ENCODE data around the gene DCDC2C. TPM values are rescaled to one million over a fixed set of nuclear protein-coding genes. Genes with fewer than 3 reads are reported as not detected.
A peak's percentile ranks its signal among the peaks of the same experiment; 100 is the strongest.
"Not testable (repeated sequence)": the region's sequence is repeated elsewhere in the genome, so short reads cannot be mapped to it uniquely, and the experiment has no call there.

DCDC2C gene
- total RNA-seq, 1 donor from 2014 or later, result not detected

DNA sequence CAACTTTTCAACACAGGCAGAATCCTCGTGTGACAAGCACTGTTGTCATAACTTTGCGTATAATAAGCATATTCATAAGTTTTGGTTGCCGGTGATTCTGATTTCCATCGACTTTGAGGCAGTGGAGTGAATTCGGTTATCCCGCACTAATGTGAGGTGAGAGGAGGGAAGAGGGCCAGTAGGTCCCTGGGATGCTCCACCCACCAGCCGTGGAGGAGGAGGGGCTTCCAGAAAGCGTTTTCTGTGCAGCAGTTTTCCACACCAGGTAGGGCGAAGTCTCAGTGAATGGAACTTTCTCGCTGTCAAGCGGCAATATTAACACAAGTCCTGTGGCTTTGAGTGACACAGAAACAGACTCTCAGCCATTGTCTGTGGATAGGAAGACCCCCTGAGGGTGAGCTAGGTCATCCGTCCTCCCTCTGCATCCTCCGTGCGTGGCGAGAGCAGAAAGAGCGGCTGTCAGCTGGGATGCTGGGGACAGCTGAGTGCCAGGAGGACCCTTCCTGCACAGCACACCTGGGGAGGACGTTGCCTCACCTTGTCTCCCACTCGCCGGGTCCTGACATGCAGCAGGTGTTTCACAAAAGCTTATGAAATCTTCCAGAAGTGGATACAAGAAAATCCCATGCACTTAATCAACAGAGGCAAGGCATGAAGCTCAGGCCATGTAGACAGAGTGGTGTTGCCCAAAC is 67.5 kb downstream of the DCDC2C start:
- DNase-seq (ENCODE audit: low read depth in 2 of 2), result no peak

DNA sequence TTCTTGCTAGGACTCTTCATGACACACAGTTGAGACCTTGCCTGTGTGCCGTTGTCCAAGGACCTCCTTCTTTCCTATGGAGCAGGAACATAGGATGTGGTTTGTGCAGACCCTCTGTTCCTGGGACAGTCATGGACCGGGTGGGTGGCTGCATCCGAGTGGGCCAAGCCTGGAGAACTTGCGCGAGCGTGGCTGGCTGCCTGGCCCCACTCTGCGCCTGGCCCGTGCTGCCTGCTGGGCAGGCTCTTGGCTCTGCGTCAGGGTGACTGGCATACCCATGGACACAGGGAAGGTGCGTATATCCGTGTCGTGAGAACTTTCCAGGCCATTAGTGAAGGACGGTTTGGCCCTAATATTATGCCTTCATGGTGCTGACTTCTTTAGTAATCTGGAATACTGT is 68.2 kb downstream of the DCDC2C start:
- no peak for DNase-seq (ENCODE audit: low read depth in 2 of 2)

DNA sequence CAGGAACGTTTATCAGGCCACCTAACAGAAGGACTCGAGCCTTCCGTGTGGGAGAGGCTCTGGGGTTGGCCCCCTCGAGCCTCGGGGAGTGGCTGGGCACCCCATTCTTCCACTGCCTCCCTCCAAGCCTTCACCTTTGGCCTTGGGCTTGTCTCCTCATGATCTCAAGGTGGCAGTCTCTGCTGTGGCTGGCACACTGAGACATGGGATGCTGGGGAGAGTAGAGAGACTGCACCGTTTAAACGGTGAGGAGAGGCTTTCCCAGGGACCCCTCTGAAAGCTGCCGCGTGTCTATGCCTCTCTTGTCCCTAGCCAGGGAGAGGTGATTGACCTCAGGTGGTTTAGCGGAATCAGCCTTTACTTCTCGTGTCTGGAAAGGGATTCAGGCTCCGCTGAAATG is 71.0 kb downstream of the DCDC2C start:
- DNase-seq (ENCODE audit: low read depth in 2 of 2), result no peak

DNA sequence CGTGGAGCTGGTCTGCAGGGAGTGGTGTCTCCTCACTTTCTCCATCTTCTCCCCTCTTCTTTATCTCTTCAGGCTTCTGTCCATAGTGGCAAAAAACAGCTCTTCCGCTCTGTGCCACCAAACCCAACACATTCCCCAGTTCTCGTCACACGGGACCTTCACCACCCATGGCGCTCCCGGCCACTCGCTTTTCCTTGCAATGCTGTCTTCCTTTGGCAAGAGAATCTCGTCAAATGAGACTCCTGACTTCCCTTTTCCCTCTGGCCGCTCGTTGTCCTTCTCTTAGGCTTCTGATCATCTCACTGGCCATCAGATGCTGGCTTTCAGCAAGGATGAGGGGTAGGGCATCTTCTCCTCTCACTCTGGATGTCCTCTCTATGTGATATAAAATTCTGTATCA is 72.9 kb downstream of the DCDC2C start:
- no peak for DNase-seq (ENCODE audit: low read depth in 2 of 2)

DNA sequence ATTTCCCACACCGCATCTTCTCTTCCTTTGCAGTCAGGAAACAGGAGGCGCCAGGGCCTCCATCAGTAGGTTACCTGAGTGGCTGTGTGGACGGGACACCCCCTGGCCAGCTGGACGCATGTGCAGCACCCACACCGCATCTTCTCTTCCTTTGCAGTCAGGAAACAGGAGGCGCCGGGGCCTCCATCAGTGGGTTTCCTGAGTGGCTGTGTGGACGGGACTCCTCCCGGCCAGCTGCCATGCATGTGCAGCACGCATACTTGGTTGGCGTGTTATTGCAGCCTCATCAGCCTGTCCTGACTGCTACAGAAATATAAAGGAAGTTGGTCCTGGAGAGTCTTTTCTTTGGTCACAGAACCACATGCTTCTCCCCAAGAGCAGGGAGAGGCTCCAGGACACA is 74.6 kb downstream of the DCDC2C start:
- no peak for DNase-seq (ENCODE audit: low read depth in 2 of 2)

DNA sequence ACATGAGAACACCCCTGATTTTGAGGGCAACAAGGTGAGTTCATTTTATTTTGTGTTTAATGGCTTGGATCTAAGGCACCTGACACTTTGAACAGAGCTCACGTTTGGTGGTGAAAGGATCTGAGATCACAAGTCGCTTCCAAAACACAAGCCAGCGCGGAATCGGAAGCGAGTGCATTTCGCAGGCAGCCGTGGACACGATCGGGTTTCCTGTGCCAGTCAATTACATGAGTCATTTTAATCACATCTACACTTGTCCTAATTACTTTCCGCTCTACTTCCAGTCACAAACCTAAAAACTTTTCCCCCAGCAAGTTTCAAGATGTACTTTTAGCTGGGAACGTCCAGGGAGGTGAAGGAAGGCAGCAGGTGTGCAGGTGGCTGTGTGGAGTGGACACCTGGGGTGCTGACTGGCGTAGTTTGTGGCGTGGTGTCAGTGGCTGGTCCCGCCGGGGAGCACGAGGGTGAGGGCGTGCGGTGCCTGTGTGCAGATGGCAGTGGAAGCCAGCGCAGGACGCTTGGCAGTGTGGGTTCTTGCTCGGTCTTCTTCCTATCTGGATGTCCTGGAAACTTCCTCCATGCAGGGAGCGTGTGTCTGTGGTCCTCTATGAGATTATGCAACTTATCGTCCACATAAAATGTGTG is 75.6 kb downstream of the DCDC2C start:
- DNase-seq (ENCODE audit: low read depth in 2 of 2), result no peak

DNA sequence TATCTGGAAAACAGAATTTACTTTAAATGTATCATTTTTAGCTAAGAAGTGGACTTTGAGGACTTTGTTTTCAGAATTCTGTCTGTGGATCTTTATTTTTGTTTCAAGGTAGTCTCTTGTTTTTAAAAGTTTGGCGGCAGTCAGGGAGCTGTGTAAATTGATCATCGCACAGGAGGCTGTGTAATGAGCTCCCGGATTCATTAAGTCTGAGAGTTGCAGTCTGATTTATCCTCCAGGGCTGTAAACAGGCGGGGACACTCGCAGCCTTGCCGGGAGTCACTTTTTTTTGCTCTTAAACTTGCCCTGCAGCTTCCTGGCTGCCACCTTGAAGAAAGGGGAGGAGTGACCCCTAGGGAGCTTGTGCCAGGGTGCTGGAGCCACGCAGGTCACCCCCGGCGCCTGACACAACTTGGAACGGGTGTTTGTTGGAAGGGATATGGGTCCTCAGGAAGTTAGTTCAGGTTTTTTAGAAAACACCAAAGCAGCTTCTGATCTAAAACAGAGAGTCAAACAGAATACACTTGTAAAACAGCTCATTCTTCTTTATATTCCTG is 76.2 kb downstream of the DCDC2C start:
- DNase-seq (ENCODE audit: low read depth in 2 of 2), result no peak

DNA sequence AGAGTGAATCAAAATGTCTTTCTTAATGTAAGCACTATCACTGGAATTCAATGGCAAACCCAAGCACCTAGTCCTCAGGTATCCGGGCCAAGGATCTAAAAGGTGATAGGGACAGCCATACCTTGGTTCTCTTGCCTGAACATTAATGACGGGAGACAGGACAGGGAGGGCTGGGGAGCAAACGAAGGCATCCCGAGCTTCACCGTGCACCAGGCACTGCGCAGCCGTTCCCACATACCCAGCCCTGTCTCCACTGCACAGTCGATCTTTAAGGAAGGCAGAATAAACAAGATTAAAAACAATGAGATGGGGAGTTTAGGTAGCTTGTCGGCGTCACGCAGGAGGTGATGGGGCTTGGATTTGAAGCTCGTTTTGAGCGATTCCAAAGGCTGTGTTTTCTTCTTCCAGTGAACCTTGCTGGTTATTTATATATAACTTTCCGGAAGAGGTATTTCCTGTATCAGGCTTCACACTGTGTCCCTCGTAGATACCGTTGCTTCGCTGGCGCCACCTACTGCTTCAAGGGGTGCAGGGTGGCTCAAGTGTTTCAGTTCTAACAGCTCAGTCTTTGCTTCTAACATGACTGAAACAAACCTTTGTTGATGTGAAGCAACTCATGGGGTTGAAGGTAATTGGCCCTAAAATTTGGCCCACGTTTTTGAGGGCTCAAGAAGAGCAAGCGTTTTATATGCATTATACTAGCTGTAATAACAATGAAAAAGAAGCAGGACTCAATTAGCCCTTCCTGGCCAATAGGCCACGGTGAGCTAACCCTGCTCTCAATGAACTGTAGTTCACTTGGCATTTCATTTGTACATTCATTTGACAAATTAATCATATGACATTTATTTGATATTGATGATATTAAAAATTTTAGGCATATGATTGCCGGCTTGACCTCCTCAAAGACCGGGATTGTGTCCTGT is 77.4 kb downstream of the DCDC2C start:
- DNase-seq (ENCODE audit: low read depth in 2 of 2), result peak; percentile 55 to 79

DNA sequence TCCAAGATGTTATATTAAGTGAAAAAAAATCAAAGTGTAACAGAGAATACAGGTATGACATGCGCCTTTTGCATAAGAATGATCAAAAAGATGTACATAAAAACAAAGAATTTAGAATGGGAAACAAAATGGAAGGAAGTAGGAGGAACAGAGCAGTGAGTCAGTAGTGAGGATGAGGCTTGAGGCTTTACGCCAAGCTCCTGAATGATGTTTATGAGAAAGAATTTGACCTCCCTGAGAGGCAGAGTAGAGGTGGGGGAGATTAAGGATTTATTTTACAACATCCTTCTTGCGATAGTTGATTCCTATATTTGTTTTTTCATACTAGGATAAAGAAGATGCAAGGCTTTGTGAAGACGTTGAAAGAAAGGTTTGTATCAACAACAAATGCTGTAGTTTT is 81.4 kb downstream of the DCDC2C start:
- peak in 1 of 2 donors; percentile 46 for DNase-seq (ENCODE audit: low read depth in 2 of 2)

DNA sequence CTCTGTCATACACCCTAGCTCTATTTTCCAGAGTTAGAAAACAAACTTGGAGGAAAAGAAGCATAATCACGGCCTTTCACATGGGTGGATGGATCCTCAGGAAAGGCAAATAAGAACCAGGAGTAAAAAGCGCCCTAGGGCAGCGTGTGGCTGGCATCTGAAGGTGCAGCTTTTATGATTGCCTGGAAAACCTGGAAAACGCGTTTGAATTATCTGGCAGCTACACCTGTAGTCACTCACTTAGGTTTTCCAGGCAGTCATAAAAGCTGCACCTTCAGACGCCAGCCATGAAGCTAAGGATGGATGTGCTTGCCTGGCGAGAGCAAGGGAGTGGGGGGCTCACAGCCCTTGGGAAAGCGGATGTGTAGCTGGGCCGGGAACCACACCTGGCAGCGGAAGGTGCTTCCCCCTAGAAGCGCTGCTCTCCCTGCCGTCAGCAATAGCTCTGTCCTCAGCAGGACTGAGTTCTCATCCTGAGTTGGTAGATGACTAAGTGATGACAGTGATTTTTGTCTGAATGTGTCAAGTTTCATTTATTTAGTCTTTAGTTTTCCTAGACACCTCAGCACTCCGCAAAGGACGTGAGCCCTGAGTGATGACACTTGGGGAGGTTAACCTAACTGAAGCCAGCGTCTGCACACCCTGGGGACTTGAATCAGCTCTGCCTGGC is 82.0 kb downstream of the DCDC2C start:
- DNase-seq (ENCODE audit: low read depth in 2 of 2), result peak in 1 of 2 donors; percentile 32

DNA sequence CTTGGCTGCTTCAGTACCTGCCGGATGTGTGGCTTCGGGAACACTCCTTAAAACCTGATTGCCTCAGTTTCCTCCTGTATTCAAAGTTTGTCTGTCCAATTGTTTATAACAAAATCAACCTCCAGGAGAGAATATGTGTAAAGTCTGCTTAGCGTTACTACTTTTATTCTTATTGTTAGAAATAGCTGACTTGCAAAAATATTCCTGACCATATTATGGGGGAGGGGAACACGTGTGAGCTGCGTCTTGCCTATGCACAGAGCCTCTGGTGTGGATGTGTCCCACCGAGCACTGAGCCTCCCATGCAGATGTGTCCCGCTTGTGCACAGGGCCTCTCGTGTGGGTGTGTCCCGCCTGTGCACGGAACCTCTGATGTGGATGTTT is 82.5 kb downstream of the DCDC2C start:
- DNase-seq (ENCODE audit: low read depth in 2 of 2), result no peak

DNA sequence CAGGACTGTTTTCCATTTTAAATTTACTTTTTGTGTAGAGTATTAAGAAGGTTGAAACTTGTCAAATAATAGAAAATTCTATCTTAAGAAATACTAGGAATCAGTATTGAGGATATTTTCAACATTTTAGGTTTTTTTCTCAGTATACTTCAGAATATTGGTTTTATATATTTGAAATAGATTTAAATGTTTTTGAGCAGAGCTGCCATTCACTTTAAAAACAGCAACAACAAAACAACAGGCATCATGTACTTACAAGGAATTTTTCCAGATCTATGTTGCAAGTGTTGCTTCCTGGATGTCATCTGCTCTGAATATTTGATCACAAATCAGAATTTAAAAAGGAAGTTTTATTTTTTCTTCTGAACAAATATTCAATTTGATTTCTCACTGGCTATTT is 84.4 kb downstream of the DCDC2C start:
- no peak for DNase-seq (ENCODE audit: low read depth in 2 of 2)

DNA sequence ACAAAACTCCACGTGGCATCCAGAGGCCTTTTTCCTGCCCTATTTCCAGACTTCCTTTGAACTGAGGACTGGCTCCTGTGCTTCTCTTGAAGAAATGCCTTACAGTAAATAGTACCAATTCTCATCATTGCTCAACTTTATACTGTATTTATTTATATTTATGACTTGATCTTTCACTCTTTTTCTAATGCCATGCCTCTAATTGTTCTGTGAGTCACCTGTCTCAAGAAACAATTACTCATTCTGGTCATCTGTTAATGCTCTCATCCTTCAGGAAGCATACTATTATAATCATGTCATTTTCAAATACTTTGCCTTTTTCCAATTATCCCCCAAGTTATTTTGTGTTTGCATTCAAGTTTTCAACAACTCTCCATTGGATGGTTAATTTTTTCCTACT is 85.9 kb downstream of the DCDC2C start:
- no peak for DNase-seq (ENCODE audit: low read depth in 2 of 2)

DNA sequence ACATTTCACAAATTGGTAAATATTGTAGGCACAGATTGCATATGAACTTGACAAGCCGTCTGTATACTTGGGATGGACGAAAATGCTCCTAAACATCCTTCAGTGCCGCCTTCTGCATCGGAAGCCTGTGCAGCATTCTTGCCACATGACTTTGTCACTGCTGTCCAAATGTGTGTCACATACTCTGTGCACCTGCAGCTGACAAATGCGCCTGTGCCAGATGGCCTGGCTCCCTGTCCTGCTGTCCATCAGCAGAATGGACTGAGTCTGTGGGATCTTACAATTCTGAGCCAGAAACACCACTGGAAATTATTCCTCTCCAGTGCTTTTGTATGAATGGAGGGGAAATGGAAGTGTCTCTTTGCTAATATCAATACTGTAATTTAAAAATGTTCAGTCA is 89.9 kb downstream of the DCDC2C start:
- DNase-seq (ENCODE audit: low read depth in 2 of 2), result no peak

DNA sequence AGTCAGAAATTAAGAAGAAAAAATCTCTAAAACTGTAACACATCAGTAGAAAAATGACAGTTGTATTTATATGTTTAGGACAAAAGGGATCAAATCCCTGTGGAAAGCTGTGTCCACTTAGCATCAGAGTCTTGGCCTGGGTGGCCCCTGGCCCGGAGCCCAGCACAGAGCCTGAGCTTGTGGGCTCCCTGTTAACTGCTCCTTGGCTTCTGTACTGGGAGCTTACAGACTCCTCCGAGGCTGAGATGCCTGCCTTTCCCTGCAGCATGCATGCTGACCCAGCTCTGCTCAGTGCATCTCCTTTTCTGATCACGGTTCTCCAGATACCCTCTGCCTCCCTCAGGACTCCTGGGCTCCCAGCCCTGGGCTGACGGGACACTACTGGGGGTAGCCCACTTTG is 98.1 kb downstream of the DCDC2C start:
- no peak for DNase-seq (ENCODE audit: low read depth in 2 of 2)

DNA sequence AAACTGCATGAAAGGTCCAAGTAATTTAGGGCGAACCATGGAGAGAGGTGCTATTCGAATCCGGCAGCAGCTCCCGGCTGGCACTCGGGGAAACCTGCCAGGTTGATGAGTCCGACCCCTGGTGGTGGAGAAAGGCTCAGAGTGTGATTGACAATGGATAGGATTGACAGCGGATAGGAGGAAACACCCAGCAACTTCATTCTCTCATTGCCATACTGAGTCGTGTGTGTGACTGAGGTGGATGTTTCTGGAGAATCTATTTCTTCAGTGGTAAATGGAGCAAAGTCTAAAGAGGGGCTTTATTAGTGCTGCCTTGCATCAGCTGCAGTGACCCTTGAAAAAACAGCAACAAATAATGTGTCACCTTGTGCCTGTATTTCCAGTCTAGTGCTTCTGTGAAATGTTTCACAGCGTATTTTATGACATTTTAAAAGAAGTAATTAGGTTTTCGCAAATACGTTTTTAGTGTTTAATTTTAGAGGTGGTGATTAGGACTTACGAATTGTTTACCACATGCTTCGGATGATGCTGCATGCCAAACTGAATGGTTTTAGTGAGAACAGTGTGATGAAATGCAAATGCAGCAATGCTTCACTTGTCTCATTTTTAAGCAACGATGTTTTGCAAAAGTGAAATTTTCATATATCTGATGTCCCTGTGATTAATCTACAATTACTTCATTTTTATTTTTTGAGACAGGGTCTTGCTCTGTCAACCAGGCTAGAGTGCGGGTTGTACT is 102.0 kb downstream of the DCDC2C start:
- peak; percentile 9 to 27 for DNase-seq (ENCODE audit: low read depth in 2 of 2)

DNA sequence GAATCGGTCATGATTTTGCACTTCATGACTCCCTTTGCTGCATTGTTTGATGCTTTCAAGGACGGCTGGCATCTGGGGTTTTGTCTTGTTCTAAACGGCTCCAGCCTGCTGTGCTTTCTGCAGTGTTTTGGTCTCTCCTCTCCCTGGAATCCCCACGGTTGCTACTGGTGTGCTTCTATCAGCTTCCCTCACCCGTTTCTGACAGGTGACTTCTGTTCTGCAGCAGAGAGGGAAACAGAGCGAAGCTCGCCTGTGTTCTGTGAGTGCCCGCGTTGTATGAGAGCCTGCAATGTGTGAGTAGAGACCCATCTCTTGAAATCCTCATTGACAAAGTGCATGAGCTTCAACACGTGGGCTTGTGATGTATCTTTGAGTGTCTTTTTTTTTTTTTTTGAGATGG is 102.8 kb downstream of the DCDC2C start:
- DNase-seq (ENCODE audit: low read depth in 2 of 2), result no peak

DNA sequence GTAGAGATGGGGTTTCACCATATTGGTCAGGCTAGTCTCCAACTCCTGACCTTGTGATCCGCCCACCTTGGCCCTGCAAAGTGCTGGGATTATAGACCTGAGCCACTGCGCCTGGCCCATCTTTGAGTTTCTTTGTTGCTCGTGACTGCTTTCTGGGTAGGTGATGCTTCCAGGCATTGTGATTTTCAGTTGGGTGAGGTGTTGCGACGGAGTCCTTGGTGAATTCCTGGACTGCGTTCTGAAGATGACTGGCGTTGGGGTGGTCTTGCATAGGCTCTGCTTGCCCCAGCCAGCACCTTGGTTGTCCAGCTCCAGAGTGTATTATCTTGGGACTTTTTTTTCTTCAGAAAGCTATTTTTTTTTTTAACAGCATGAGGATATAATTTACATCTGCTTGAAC is 103.4 kb downstream of the DCDC2C start:
- no peak for DNase-seq (ENCODE audit: low read depth in 2 of 2)

DNA sequence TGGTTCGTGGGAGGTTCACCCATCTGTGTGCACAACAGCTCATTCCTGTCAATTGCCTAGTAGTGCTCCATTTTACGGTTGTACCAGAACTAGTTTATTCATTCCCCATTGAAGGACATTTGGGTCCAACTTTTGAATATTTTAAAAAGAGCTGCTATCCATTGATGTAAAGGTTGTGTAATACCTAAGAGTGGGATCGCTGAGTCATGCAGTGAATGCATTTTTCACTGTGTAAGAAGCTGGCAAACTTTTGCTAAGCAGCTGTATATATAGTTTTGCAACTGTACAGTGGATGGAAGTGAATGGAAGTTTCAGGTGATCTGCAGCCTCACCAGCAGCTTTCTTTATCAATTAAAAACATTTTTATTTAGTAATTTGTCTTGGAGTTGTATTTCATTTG is 104.5 kb downstream of the DCDC2C start:
- no peak for DNase-seq (ENCODE audit: low read depth in 2 of 2)

DNA sequence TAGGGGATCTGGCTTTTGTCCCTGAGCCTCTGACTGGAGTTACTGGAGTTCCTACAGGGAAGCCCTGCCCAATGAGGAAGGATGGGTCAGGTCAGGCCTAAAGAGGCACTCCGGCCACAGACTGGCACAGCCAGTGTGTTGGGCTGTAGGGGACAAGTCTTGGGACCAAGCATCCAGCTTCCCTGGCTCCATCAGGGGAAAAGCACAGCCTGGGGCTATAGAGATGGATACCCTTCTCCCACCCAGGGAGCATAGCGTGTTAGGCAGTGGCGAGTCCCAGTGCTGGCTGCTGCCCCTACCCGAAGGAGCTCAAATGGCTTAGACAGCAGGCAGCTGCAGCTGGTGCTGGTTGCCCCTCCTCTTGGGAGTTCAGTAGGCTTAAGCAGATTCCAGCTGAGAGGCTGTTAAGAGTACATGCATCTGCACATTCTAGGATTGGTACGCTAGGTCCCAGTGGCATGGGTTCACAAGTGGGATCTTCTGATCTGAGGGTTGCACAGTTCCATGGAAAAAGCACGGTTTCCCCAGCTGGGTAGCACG is 111.4 kb downstream of the DCDC2C start:
- no peak for DNase-seq (ENCODE audit: low read depth in 2 of 2)

DNA sequence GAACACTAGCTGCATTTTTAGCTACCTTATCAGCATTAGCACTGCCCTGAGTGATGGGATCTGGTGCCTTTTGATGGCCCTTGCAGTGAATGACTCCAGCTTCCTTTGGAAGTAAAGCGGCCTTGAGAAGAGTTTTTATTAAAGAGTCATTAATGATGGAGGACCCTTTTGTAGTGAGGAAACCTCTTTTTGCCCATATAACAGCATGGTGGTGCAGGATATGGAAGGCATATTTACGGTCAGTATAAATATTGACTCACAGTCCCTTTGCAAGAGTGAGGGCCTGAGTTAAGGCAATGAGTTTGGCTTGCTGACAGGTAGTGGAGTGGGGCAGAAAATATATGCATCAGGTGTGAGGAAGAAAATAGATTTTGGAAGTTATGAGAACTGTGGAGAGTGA is 113.8 kb downstream of the DCDC2C start:
- DNase-seq (ENCODE audit: low read depth in 2 of 2), result not testable (repeated sequence)
